CMK (cell line): ENCODE data around the gene WRAP73.

Experiments
- DNase-seq: peaks from one replicate; pipeline ENCODE4 v3.0.0-alpha.2; 2010; ENCODE audit warnings: low read depth

WRAP73 gene

DNA sequence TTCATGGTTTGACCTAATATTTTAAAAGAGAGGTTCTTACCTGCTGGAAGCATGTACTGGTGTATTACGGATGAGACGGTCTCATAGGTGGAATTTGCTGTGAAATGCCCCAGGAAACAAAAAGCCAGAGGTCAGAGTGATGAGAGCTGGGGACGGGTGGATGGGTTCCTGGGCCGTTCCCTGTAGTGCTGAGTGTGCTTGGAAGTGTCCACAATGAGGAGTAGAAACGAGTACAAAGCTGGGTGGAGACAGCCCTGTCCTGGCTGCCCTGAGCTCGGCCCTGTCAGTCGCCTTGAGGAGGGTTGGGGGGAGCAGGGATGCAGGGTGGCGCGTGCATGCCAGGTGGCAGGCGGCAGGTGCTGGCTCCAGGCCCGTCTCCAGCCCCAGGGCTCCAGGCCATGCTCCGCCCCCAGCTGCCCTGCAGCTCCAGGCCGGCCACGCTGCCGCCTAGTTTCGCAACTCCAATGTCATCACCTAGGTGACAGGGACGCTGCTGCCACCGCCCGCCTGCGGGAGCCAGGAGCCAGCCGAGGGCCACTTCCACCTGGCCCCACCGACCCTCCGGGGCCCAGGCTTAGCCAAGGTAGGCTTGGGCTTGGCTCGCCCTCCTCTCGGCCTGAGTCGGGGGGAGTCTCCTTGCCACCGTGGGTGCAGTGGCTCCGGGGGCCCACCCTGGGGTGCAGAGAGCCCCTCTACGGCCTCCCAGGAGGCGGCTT lies 18.8 kb upstream of the WRAP73 start:
- DNase-seq = no peak

DNA sequence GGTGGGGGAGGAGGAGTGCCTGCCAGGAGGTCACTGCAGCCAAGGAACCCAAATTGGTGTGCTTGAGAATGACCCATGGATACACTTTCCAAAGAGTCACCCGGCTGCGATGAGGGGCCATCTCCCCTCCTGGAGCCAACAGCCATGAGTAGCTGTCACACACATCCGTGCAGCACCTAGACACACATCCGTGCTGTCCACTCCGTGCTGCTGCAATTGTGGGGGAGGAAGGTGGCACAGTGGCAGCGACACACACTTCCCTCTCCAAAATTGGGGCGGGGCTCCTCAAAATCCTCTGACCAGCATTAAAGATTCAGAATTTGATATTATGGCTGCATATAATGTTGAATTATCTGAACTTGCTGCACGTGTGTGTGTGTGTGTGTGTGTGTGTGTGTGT lies 18.2 kb upstream of the WRAP73 start:
- no peak for DNase-seq

DNA sequence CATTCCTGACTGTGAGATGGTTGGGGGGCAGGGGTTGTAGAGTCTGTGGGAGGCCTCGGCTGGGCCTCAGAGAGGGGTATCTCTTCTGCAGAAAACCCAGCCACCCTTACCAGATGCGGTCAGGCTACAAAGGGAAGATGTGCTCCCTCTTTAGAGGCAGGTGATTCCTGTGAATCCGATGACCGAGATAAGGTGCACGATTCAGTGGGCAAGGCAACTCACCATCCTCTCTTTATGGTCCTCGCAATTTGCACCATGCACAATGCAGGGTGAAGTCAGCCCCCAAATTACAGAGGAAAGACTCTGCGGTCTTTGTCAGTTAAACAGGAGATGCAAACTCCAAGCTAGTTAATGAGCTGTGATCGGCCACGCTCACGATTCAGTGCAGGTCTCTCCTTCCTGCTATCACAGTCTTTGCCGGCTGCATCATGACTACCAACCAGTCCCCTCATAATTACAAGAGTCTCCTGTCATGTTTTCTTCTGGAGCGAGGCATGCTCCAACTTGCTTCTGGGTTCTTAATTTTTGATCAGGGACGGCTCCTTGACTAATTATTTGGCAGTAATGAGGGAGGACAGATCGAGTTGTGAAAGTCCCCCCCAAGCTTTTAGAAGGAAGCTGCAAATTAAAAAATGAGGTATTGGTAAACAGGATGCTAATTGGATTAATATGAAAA lies 14.9 kb upstream of the WRAP73 start:
- no peak for DNase-seq

DNA sequence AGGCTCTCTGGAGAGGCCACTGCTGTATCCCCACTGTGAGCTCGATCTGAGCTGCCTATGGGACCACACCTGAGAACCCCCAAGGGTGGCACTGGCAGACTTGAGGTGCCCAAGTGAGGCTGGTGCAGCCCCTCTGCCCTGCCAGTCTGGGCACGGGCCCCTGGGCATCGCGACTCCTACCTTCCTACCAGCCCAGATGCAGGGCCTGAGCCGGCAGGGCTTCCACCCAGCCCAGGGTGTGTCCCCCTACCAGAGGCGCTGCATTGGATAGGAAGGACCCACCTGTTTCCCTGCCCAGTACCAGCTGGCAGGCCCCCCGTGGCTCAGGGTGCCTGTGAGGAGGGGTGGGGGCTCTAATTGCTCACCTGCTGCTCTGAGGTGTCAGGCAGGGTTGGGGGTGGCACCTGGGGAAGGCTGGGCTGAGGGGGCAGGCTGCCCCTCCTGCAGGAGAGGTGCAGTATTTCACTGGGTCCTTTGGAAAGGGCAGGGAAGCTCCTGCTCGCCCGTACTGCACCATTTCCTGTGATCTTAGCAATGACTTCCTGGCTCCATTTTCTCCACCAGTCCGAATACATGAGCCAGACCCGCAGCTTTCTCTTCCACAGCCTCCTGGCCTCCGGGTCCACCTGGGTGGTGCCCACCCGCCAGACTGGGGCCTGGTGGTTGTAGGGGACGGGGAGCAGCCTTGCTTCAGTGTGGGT lies 14.2 kb upstream of the WRAP73 start:
- DNase-seq = no peak

DNA sequence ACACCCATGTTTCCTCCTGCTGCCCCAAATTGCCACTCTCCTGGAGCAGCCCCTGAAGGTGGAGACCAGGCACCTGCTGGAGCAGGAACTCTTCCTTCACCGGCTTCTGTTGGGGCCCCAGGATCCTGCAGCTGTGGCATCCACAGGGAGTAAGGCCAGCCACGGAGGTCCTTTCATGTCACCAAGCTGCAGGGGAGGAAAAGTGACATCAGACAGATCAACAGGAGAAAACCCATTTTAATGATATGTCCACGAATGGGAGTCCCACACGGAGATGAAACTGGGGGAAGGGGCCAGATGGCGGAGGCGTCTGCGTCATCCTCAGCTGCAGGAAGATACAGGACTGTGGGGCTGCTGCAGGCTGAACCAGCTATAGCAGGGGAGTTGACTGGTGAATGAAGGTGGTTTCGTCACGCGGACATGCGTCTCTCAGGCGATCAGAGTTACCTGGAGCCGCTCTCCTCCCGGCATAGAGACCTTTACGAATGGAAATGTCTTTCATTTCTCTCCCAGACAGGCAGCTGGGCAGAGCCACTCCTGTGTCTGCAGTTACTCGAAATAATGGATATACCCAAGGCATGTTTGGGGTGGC lies 12.3 kb upstream of the WRAP73 start:
- no peak for DNase-seq

DNA sequence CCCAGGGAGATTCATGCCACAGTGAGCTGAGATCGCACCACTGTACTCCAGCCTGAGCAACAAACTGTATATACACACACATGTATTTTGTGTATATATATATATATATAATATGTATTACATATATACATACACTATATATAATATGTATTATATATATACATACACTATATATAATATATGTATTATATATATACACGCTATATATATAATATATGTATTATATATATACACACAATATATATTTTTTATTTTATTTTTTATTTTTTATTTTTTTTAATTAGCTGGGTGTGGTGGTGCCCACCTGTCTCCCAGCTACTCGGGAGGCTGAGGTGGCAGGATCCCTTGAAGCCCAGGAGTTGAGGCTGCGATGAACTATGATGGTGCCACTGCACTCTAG lies 11.7 kb upstream of the WRAP73 start:
- DNase-seq = no peak

- no peak for DNase-seq
Observed at GRCh38 chr1:3660704-3661103, 10.8 kb upstream of the WRAP73 start.

- DNase-seq = no peak
Observed at GRCh38 chr1:3659093-3659492, 9.2 kb upstream of the WRAP73 start.

DNA sequence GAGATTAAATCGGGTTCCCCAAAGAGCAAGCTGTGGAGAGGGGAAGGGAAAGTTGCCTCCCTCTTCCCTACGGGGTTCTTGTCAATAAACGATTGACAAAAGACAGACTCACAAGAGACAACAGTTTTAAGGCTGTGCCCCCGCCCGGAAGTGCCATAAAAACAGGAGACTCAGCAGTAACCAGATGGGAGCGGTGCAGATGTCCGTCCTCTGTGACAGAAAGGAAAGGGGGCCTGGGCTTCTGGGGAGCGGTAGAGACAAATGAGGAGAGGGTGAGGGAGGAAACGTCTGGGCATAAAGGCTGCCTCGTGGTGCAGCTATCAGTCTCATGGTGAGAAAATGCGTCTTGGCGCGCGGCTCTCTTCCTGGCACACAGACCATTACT lies 8.3 kb upstream of the WRAP73 start:
- DNase-seq = no peak

GRCh38 chr1:3657578-3658230 lies 7.8 kb upstream of the WRAP73 start:
- no peak for DNase-seq

- DNase-seq = no peak
Observed at GRCh38 chr1:3657096-3657475, 7.2 kb upstream of the WRAP73 start.

DNA sequence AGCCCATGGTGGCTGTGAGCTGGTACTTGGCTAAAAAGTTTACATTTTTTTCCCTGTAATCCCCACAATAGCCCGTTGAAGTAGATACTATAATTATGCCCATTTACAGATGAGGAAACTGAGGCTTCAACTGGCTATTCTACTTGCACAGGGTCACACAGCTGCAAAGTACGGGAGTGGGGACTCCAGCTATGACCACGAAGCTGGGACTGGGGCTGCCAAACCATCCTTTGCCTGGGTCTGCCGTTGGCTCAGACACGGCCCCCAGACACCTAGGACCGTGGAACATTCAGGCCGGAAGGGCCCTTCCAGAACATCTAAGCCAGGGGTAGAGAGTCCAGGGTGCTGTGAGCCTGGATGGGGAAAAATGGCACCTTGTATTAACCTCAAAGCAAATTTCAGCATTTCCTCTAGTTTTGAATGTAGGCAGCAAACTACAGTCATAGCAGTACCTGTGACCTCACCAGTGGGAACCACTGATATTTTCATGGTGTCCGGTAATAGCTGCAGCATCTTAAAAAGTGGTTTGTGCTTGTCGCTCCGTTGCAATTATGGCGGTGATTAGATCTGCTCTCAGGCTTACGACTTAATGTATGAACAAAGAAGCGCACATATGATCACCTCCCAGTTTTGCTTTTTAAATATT lies 6.7 kb upstream of the WRAP73 start:
- DNase-seq = no peak

- no peak for DNase-seq
Observed at GRCh38 chr1:3654549-3655281, 4.8 kb upstream of the WRAP73 start.

DNA sequence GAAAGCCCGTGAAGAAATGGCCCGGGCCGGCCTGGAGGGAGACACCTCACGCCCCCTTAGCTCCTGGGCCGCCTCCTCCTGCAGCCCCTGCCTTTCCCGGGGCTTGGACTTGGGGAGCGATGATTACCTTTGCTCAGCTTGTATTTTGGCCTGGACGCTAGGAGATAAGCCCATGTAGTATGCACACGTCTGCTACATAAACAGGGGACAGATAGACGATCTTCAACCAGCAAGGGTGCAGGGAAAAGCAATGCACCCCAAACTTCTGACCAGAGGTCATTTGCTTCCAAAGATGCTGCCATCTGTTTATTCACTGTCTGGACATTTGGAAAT lies 3.3 kb upstream of the WRAP73 start:
- DNase-seq = no peak

DNA sequence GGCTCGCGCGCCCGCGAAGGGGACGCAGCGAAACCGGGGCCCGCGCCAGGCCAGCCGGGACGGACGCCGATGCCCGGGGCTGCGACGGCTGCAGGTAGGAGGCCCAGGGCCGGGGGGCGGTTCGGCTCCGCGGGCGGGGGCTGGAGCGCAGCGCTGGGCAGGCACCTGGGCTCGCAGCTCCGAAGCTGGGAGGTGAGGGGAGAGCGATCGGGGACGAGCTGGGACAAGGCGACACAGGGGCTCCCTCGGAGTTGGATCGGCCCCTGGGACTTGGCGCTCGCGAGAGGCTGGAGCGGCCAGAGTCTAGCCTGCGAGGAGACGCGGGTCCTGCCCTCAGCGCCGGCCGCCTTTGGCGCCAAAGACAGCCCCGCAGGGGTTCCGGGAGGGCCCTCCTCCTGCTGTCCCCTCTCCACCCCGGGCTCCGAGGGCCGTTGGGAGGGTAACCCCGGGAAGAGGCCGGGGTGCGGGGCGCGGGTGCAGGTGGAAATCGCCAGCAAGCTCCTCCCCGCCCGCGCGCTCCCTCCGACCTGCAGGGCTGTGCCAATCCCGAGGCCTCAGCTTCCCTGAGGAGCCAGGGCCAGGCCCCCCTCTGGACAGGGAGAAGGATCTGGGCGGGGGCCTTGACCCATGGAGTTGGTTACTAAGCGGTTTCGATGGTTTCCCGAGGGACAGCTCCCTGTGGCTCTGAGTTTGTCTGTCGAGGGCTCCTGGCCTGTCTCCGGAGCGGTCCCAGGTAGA lies 2.8 kb upstream of the WRAP73 start:
- no peak for DNase-seq

DNA sequence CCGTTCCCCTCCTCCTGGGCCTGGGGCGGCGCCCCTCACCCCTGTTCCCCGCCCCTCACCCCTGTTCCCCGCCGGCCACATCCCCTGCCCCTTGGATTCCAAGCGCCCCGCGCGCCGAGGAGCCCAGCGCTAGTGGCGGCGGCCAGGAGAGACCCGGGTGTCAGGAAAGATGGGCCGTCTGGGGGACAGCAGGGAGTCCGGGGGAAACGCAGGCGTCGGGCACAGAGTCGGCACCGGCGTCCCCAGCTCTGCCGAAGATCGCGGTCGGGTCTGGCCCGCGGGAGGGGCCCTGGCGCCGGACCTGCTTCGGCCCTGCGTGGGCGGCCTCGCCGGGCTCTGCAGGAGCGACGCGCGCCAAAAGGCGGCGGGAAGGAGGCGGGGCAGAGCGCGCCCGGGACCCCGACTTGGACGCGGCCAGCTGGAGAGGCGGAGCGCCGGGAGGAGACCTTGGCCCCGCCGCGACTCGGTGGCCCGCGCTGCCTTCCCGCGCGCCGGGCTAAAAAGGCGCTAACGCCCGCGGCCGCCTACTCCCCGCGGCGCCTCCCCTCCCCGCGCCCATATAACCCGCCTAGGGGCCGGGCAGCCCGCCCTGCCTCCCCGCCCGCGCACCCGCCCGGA lies 2.1 kb upstream of the WRAP73 start, which contains the start of gene TP73:
Gene TP73 (plus strand): TSS at position 587 of the 618 bp plus-strand sequence. CDS start 29,850 bp downstream, outside the sequence.
- no peak for DNase-seq

GRCh38 chr1:3651026-3651929 lies 1.4 kb upstream of the WRAP73 start:
- DNase-seq = no peak

DNA sequence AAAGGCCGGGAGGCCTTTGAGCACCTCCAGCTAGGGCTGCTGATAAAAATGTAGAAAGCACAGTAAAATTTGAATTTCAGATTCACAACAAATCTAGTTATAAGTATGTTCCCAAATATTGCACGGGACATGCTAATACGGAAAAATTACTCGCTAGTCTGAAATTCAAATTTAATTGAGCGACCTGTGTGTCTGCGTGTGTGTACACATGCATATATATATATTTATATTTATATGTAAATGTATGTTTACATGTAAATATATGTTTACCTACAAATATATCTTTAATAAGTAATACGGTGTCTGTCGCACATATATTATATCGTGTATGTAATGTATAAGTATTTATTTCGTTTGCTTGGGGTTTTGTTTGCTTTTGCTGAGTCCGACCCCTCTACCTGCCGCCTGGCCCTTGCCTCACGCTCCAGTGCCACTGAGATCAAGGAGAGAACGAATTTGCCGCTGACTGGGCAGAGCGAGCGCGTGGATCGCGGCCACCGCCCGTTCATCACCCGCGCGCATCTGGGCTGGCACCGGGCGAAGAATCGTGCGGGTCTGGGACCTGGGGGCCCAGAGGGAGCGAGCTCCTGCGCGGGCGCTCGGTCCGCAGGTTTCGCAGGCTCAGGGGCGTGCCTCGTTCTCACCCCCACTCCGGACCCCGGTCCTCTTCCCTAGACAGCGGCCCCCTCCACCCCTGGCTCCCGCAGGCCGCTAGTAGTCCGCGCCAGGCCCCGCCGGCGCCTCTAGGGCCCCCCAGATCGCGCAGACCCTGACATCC lies 534 bp upstream of the WRAP73 start:
- DNase-seq = no peak
